WTC11 (cell line): ENCODE data around the gene DNAL4. TPM values are rescaled to one million over a fixed set of nuclear protein-coding genes. Genes with fewer than 3 reads are reported as not detected.

Experiments
- AFF4 ChIP-seq: sonication (generic); formaldehyde crosslinking; IDR thresholded peaks from 2 replicates; pipeline ENCODE4 v1.8.1; 2023; ENCODE audit warnings: mild to moderate bottlenecking, missing genetic modification reagents, borderline replicate concordance
- AR ChIP-seq: fragments of 250-450 bp; sonication (Bioruptor Pico); IDR thresholded peaks from 2 replicates; pipeline ENCODE4 v1.9.0; 2021; ENCODE audit warnings: mild to moderate bottlenecking
- ATF2 ChIP-seq: sonication (generic); formaldehyde crosslinking; IDR thresholded peaks from 2 replicates; pipeline ENCODE4 v1.8.1; 2022; ENCODE audit warnings: low read depth, missing genetic modification reagents, borderline replicate concordance
- ATF6 ChIP-seq: sonication (generic); formaldehyde crosslinking; IDR thresholded peaks from 2 replicates; pipeline ENCODE4 v1.8.1; 2023; ENCODE audit warnings: mild to moderate bottlenecking, missing genetic modification reagents
- E2F1 ChIP-seq: sonication (generic); formaldehyde crosslinking; IDR thresholded peaks from 2 replicates; pipeline ENCODE4 v1.8.0; 2022; ENCODE audit warnings: mild to moderate bottlenecking, missing genetic modification reagents
- ERG ChIP-seq: fragments of 250-450 bp; sonication (Bioruptor Pico); IDR thresholded peaks from 2 replicates; pipeline ENCODE4 v1.8.0; 2021; ENCODE audit warnings: mild to moderate bottlenecking
- FOXK1 ChIP-seq: sonication (generic); formaldehyde crosslinking; IDR thresholded peaks from 2 replicates; pipeline ENCODE4 v1.8.0; 2022; ENCODE audit warnings: mild to moderate bottlenecking, moderate library complexity, missing genetic modification reagents
- FOXP1 ChIP-seq: sonication (generic); formaldehyde crosslinking; IDR thresholded peaks from 2 replicates; pipeline ENCODE4 v1.8.0; 2022; ENCODE audit warnings: missing genetic modification reagents, mild to moderate bottlenecking, moderate library complexity, borderline replicate concordance
- MAX ChIP-seq: sonication (generic); formaldehyde crosslinking; IDR thresholded peaks from 2 replicates; pipeline ENCODE4 v1.8.0; 2022; ENCODE audit warnings: mild to moderate bottlenecking, missing genetic modification reagents
- PREB ChIP-seq: sonication (generic); formaldehyde crosslinking; IDR thresholded peaks from 2 replicates; pipeline ENCODE4 v1.8.1; 2022; ENCODE audit warnings: mild to moderate bottlenecking, missing genetic modification reagents, moderate library complexity, borderline replicate concordance
- RORB ChIP-seq: fragments of 250-450 bp; sonication (Bioruptor Pico); IDR thresholded peaks from 2 replicates; pipeline ENCODE4 v1.9.0; 2021; ENCODE audit warnings: mild to moderate bottlenecking
- STAT6 ChIP-seq: sonication (generic); formaldehyde crosslinking; conservative IDR thresholded peaks from 2 replicates; pipeline ENCODE4 v1.8.1; 2023; ENCODE audit warnings: mild to moderate bottlenecking, low read depth, missing genetic modification reagents, moderate library complexity
- ZBTB43 ChIP-seq: sonication (generic); formaldehyde crosslinking; IDR thresholded peaks from 2 replicates; pipeline ENCODE4 v1.8.1; 2023; ENCODE audit warnings: mild to moderate bottlenecking, missing genetic modification reagents
- ZNF263 ChIP-seq: sonication (generic); formaldehyde crosslinking; IDR thresholded peaks from 2 replicates; pipeline ENCODE4 v1.8.1; 2022; ENCODE audit warnings: low read depth, mild to moderate bottlenecking, moderate library complexity, missing genetic modification reagents
- ZNF281 ChIP-seq: sonication (generic); formaldehyde crosslinking; IDR thresholded peaks from 2 replicates; pipeline ENCODE4 v1.8.0; 2023; ENCODE audit warnings: mild to moderate bottlenecking, missing genetic modification reagents
- total RNA-seq: library from RNA; stranded (reverse); gene quantifications from 3 replicates; pipeline ENCODE4 v1.2.3, GENCODE V29; 2021

DNAL4 gene
- total RNA-seq, 1 experiment from 2014 or later = 11.8 TPM

GRCh38 chr22:38843201-38843656 lies 49.3 kb upstream of the DNAL4 start (continued):
- TF ChIP-seq ZNF263 = peak; percentile 38; the same call in 1 of the 2 replicates
- TF ChIP-seq ZNF281 (CRISPR knock-in tag) = no peak
- TF ChIP-seq ZBTB43 (CRISPR knock-in tag) = no peak
- TF ChIP-seq ERG (CRISPR knock-in tag) = no peak
- no peak for TF ChIP-seq ATF2 (CRISPR knock-in tag)
- no peak for TF ChIP-seq PREB (CRISPR knock-in tag)
- TF ChIP-seq STAT6 (CRISPR knock-in tag) = no peak
- 0 out of 2 replicates have a peak, but pooled peaks have one; percentile 23 for TF ChIP-seq FOXK1 (CRISPR knock-in tag)
- no peak for TF ChIP-seq AFF4
- TF ChIP-seq AR (CRISPR knock-in tag) = no peak
- no peak for TF ChIP-seq RORB (CRISPR knock-in tag)
- no peak for TF ChIP-seq E2F1
- TF ChIP-seq ATF6 = no peak
- TF ChIP-seq MAX = no peak
- peak; percentile 72 for TF ChIP-seq FOXP1 (CRISPR knock-in tag)
